WTC11 (cell line): Measurements from ENCODE around the gene FAM131C.
A peak's percentile ranks its signal among the peaks of the same experiment; 100 is the strongest.

Source experiments
- CTCF ChIP-seq: fragments of 200-600 bp; IDR thresholded peaks from 2 replicates; pipeline ENCODE4 v1.8.0; 2022; ENCODE audit warnings: antibody characterized with exemption
- MAX ChIP-seq: sonication (generic); formaldehyde crosslinking; IDR thresholded peaks from 2 replicates; pipeline ENCODE4 v1.8.0; 2022; ENCODE audit warnings: mild to moderate bottlenecking, missing genetic modification reagents
- NFYB ChIP-seq: sonication (generic); formaldehyde crosslinking; conservative IDR thresholded peaks from 2 replicates; pipeline ENCODE4 v1.8.0; 2022; ENCODE audit warnings: low read depth, missing genetic modification reagents
- TF ChIP-seq, protein P1 (sequence below): sonication (generic); formaldehyde crosslinking; IDR thresholded peaks from 2 replicates; pipeline ENCODE4 v1.8.1; 2022; ENCODE audit warnings: mild to moderate bottlenecking, missing genetic modification reagents, moderate library complexity, borderline replicate concordance

GRCh38 chr1:16072616-16073484, 601 bp downstream of the FAM131C start:
- TF ChIP-seq CTCF (no peak), MAX (CRISPR knock-in tag) (peak; percentile 51; the same call in 1 of the 2 replicates), NFYB (CRISPR knock-in tag) (no peak)
- TF ChIP-seq, protein P1, sequence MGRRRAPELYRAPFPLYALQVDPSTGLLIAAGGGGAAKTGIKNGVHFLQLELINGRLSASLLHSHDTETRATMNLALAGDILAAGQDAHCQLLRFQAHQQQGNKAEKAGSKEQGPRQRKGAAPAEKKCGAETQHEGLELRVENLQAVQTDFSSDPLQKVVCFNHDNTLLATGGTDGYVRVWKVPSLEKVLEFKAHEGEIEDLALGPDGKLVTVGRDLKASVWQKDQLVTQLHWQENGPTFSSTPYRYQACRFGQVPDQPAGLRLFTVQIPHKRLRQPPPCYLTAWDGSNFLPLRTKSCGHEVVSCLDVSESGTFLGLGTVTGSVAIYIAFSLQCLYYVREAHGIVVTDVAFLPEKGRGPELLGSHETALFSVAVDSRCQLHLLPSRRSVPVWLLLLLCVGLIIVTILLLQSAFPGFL (CRISPR knock-in tag), result no peak
